Measurements from ENCODE around the gene IL17REL. TPM values are rescaled to one million over a fixed set of nuclear protein-coding genes. Genes with fewer than 3 reads are reported as not detected.

IL17REL gene
- total RNA-seq, 3 donors from 2014 or later: 0.09 to 0.43 TPM; not detected in 1

DNA sequence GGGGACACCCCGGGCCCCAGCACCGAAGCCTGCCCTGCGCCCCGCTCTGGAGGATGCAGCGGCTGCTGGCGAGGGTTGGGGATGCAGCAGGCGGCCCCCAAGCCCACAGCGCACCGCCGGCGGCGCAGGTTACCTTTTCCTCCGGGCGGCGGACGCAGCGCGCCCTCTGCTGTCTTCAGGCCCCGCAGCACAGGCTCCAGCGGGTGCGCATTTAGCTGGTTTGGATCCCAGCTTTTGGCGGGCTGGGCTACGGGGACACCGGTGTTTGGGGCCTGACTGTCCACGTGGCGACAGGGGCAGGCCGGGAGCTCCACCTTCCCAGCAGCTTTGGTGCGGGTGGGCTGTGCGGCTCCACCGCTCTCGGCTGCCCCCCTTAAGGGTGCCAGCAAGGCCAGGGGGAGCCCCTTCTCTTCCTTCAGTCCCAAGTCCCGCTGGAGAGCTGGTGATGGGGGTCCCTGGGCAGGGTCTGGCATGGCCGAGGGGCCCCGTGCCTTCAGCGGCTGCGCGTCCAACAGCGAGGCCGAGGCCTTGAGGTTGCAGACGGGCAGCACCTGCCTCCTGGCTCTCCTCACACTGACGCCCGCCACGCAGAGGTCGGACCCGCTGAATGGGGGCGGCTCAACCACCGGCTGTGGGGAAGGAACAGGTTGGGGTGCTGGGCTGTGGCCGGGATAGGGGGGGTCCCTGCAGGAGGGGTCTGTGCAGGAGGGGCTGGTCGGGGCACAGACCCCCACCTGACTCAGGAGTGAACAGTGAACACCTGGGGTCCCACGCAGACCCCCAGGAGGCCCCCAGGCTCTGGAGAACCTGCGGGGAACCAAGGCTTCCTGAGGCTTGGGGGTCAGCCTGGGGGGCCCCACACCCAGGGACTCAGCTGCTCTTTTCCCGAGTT is 18.0 kb upstream of the IL17REL start:
- intact Hi-C loops (cut with DNase I, micrococcal nuclease): loop anchor here (2.0 to 10.0 kb wide), 3 partner anchors 100 to 266 kb away; no protein-coding TSS in a partner anchor
- H3K4me3 ChIP-seq: no peak overlapping the region
- peak; percentile 79 to 81 (median 80) for DNase-seq
- no peaks in the 10 kb centered on the region for H3K9me3 ChIP-seq
- no peaks in the 10 kb centered on the region for H3K4me1 ChIP-seq (ENCODE audit: low read depth)
- peak; percentile 97 for ATAC-seq
- TF ChIP-seq, protein P1, sequence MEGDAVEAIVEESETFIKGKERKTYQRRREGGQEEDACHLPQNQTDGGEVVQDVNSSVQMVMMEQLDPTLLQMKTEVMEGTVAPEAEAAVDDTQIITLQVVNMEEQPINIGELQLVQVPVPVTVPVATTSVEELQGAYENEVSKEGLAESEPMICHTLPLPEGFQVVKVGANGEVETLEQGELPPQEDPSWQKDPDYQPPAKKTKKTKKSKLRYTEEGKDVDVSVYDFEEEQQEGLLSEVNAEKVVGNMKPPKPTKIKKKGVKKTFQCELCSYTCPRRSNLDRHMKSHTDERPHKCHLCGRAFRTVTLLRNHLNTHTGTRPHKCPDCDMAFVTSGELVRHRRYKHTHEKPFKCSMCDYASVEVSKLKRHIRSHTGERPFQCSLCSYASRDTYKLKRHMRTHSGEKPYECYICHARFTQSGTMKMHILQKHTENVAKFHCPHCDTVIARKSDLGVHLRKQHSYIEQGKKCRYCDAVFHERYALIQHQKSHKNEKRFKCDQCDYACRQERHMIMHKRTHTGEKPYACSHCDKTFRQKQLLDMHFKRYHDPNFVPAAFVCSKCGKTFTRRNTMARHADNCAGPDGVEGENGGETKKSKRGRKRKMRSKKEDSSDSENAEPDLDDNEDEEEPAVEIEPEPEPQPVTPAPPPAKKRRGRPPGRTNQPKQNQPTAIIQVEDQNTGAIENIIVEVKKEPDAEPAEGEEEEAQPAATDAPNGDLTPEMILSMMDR (IDR thresholded peaks at IDR 0.05): peak; percentile 78
- no peaks in the 10 kb centered on the region for H3K36me3 ChIP-seq (ENCODE audit: low read depth)

DNA sequence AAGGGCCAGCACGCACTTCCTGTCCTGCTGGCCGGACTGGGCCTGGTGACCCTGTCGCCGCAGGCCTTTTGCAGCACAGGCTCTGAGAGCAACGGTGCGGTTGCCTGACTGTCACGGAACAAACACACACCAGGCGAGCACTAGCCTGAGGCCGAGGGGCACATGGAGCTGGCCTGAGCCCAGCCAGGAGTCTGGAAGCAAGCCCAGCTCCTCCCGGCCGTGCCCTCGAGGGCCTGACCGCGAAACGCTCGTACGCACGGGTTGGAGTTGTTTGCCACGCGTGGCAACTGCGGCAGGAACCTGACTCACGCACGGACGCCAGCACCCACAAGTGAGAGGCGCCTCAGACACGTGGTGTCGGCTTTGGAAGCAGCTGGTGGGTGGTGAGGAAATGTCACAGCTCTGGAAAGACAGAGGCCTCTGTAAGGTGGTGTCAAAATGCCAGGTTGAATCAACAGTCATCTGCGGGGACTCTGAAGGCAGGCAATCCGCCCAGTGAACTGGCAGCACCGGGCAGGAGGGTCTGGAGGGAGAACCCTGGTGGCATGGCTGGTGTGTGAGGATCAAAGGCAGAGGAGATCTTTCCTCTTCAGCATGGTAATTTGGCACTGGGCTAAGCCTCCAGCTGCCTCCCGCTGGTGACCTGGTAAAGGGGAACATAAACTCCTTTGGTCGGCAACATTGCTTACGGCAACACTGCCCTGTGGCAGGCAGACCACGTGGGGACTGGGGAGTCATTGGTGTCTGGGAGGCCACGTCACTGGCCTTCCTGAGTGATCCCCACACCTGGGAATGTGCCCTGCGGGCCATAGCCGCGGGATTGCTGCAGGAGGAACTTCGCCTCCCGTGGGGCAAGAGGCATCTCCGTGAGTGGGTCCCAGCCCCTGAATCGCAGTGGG is 15.3 kb upstream of the IL17REL start:
- ATAC-seq (no peak), DNase-seq (peak in 1 of 3 donors; percentile 54)
- intact Hi-C loops (cut with DNase I, micrococcal nuclease): no loop called here
- Histone ChIP-seq H3K4me1 (ENCODE audit: low read depth) (no peaks in the 10 kb centered on the region), H3K4me3 (no peak overlapping the region), H3K36me3 (ENCODE audit: low read depth) (no peaks in the 10 kb centered on the region), H3K9me3 (no peaks in the 10 kb centered on the region)
- TF ChIP-seq, protein P1 (IDR thresholded peaks at IDR 0.05): no peak

DNA sequence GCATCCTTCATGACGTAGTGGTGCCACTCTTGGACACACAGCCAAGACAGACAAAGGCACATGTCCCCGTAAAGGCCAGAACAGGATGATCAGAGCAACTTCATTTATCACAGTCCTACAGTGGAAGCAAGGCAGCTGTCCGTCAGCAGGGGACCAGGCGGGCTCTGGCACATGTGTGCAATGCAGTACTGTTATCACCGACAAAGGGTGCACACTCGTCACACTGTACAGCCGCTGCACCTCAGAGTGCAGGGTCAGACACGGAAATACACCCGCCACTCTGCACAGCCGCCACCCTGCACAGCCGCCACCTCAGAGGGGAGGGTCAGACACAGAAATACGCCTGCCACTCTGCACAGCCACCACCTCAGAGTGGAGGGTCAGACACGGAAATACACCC is 13.4 kb upstream of the IL17REL start:
- no peak for ATAC-seq
- no peak for DNase-seq
- TF ChIP-seq, protein P1 (IDR thresholded peaks at IDR 0.05): no peak
- H3K9me3 ChIP-seq: no peaks in the 10 kb centered on the region
- H3K4me1 ChIP-seq (ENCODE audit: low read depth): no peaks in the 10 kb centered on the region
- intact Hi-C loops (cut with DNase I, micrococcal nuclease): no loop called here
- H3K36me3 ChIP-seq (ENCODE audit: low read depth): no peaks in the 10 kb centered on the region
- no peak overlapping the region for H3K4me3 ChIP-seq

DNA sequence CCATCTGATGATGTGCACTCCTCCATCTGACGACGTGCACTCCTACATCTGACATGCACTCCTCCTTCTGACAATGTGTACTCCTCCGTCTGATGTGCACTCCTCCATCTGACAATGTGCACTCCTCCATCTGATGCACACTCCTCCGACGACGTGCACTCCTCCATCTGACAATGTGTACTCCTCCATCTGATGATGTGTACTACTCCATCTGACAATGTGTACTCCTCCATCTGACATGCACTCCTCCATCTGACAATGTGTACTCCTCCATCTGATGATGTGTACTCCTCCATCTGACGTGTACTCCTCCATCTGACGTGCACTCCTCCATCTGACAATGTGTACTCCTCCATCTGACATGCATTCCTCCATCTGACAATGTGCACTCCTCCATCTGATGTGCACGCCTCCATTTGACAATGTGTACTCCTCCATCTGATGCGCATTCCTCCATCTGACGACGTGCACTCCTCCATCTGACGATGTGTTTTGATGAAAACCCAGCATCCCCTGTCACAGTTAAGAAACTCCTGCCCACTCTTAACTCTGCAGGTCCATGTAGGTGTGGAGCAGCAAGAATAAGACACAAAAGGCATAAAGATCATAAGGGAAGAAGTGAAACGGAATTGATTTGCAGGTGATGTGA is 9.7 kb upstream of the IL17REL start:
- TF ChIP-seq, protein P1 (IDR thresholded peaks at IDR 0.05): no peak
- intact Hi-C loops (cut with DNase I, micrococcal nuclease): no loop called here
- DNase-seq: no peak
- H3K4me3 ChIP-seq: no peak overlapping the region
- H3K36me3 ChIP-seq (ENCODE audit: low read depth): no peaks in the 10 kb centered on the region
- ATAC-seq: no peak
- no peaks in the 10 kb centered on the region for H3K9me3 ChIP-seq
- H3K4me1 ChIP-seq (ENCODE audit: low read depth): no peaks in the 10 kb centered on the region

DNA sequence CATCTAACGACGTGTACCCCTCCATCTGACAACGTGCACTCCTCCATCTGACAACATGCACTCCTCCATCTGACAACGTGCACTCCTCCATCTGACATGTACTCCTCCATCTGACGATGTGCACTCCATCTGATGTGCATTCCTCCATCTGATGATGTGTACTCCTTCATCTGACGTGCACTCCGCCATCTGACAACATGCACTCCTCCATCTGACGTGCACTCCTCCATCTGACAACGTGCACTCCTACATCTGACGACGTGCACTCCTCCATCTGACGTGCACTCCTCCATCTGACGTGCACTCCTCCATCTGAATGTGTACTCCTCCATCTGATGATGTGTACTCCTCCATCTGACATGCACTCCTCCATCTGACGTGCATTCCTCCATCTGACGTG is 8.0 kb upstream of the IL17REL start:
- DNase-seq: no peak
- no peaks in the 10 kb centered on the region for H3K4me1 ChIP-seq (ENCODE audit: low read depth)
- intact Hi-C loops (cut with DNase I, micrococcal nuclease): no loop called here
- ATAC-seq: no peak
- no peak overlapping the region for H3K4me3 ChIP-seq
- no peaks in the 10 kb centered on the region for H3K9me3 ChIP-seq
- TF ChIP-seq, protein P1 (IDR thresholded peaks at IDR 0.05): no peak
- no peaks in the 10 kb centered on the region for H3K36me3 ChIP-seq (ENCODE audit: low read depth)
